Heart right ventricle (tissue), 16 donors: ENCODE data around the gene DEDD2. TPM values are rescaled to one million over a fixed set of nuclear protein-coding genes. Genes with fewer than 3 reads are reported as not detected.

ENCODE experiments used
- ATAC-seq, 8 donors: fragments of 200-7000 bp; cut with Tn5 transposase; one replicate each; pipeline ENCODE4 v1.9.1; 2020; ENCODE audit warnings: mild to moderate bottlenecking in 8 of 8, moderate library complexity in 8 of 8, moderate number of reproducible peaks in 1 of 8
- DNase-seq, 2 donors: peaks; one replicate each; pipeline ENCODE4 v3.0.0-alpha.2; 2020
- H3K27ac ChIP-seq, 10 donors: fragments of 200-600 bp; sonication (generic) in 2 of 10; one replicate each; pipeline versions ENCODE4 v1.5.0 to v1.8.0; 2020 to 2022; ENCODE audit warnings: mild to moderate bottlenecking in 3 of 10
- H3K27me3 ChIP-seq, 7 donors: fragments of 200-600 bp; one replicate each; pipeline ENCODE4 v1.8.0; 2021 to 2022; ENCODE audit warnings: mild to moderate bottlenecking in 2 of 7
- H3K36me3 ChIP-seq, 9 donors: fragments of 200-600 bp; sonication (generic) in 1 of 9; one replicate each; pipeline versions ENCODE4 v1.5.0 to v1.8.0; 2020 to 2022; ENCODE audit warnings: mild to moderate bottlenecking in 2 of 9
- H3K4me1 ChIP-seq, 9 donors: fragments of 200-600 bp; sonication (generic) in 1 of 9; one replicate each; pipeline versions ENCODE4 v1.5.0 to v1.8.0; 2020 to 2022; ENCODE audit warnings: mild to moderate bottlenecking in 4 of 9
- H3K4me3 ChIP-seq, 10 donors: fragments of 200-600 bp; sonication (generic) in 2 of 10; one replicate each; pipeline versions ENCODE4 v1.5.0 to v1.8.0; 2020 to 2022; ENCODE audit warnings: mild to moderate bottlenecking in 7 of 10, moderate library complexity in 2 of 10
- H3K9me3 ChIP-seq, 11 donors: fragments of 200-600 bp in 10 of 11; sonication (generic) in 2 of 11; one replicate each; pipeline versions ENCODE4 v1.5.0 to v1.8.0; 2013 to 2022; ENCODE audit warnings: mild to moderate bottlenecking in 2 of 11, control low read depth in 1 of 11, moderate library complexity in 1 of 11
- CTCF ChIP-seq, 9 donors: fragments of 200-600 bp; sonication (generic) in 2 of 9; IDR thresholded peaks; one replicate each; pipeline versions ENCODE4 v1.5.0 to v1.8.0; 2021 to 2022; ENCODE audit warnings: antibody characterized with exemption in 9 of 9, mild to moderate bottlenecking in 5 of 9, moderate library complexity in 1 of 9
- WGBS, 2 donors: extraction: QIAGEN DNeasy Blood & Tissue Kit; methylation state at CpG; one replicate each; pipeline ENCODE4 v1.1.7; 2013; ENCODE audit warnings: inconsistent platforms in 1 of 2; 5-methylcytosine and 5-hydroxymethylcytosine counted together
- intact Hi-C, 10 donors: fragments of 100-400 bp; cut with DNase I; formaldehyde crosslinking; loops; one replicate each; pipeline versions ENCODE4 v1.11.1 to v1.14.2; 2022
- polyA plus RNA-seq, 2 donors: library from polyadenylated mRNA; stranded (reverse); fragments of 200-250 nt; gene quantifications; one replicate each; pipeline ENCODE4 v1.2.3, GENCODE V29; 2013
- total RNA-seq, 10 donors: library from RNA; stranded (reverse); fragmentation: NEBNext Ultra II Directional in 3 of 10; extraction: Animal tissue kit (Norgen Biotek cat#: 25700) in 3 of 10; gene quantifications; one replicate each; pipeline versions ENCODE4 v1.2.1 to v1.2.4, GENCODE V29; 2021 to 2023
- donor health status: Arrhythmogenic right ventricular cardiomyopathy.
- donor health status: ischemic (EF 13 %, LVEDD 7.1; RV severe dilation, severe dysfunction).
- donor health status: healthy with polysubstance abuse.
- donor health status: DM: no; HTN: yes; CAD: no.
- donor health status: DM: no; HTN: no; CAD: no.
- donor health status: ischemic (EF 25% LVEDD 6.9; RV normal size, moderate dysfunction).
- donor health status: ischemic (EF 25% LVEDD 5.7; RV mildly dilated, moderate dysfunction).
- donor health status: healthy.
- donor health status: DM: yes; HTN: yes; CAD: no.
- donor health status: Ischemic cardiomyopathy.
- donor health status: ischemic (EF 35%, LVEDD 5.7; RV mildly dilated, moderate dysfunction).
- donor health status: nonischemic (EF 11% LVEDD 7.7; RV severe dilation, severe dysfunction).
- donor health status: DM: yes; HTN: yes; CAD: no.
- donor health status: PGD.
- donor health status: ischemic (EF 29% LVEDD 5.4; RV normal size, mild dysfunction).
- donor health status: nonischemic (EF 23%, LVEDD 6.1; RV moderate dilation, normal function).

The DEDD2 gene
- total and polyA plus RNA-seq, 12 donors: 9.8 to 20.5 (median 12.6) TPM

- H3K27ac ChIP-seq: no peak overlapping the region
- H3K27me3 ChIP-seq: peaks cover 0 to 3% (median 0%) of the 10 kb centered on the region in 7 donors
- peaks cover 0 to 9% (median 3%) of the 10 kb centered on the region in 11 donors for H3K9me3 ChIP-seq
- WGBS, 2 donors: 88 to 91% methylated on average over 1 of the region's 1 CpG
- intact Hi-C loops: no loop called here
- H3K4me3 ChIP-seq: no peak overlapping the region
- no peaks in the 10 kb centered on the region for H3K36me3 ChIP-seq
- H3K4me1 ChIP-seq: peaks cover 0 to 11% (median 0%) of the 10 kb centered on the region in 9 donors
- DNase-seq: no peak
- TF ChIP-seq CTCF (IDR thresholded peaks at IDR 0.05): no peak
- ATAC-seq: no peak
Measured at GRCh38 chr19:42191330-42191729, 26.1 kb downstream of the DEDD2 start.

GRCh38 chr19:42189133-42189532 is 28.3 kb downstream of the DEDD2 start:
- no peak overlapping the region for H3K27ac ChIP-seq
- H3K4me1 ChIP-seq: peaks cover 0 to 33% (median 0%) of the 10 kb centered on the region in 9 donors
- TF ChIP-seq CTCF (IDR thresholded peaks at IDR 0.05): no peak
- peaks cover 0 to 9% (median 3%) of the 10 kb centered on the region in 11 donors for H3K9me3 ChIP-seq
- H3K4me3 ChIP-seq: no peak overlapping the region
- intact Hi-C loops: no loop called here
- WGBS, 2 donors: 74 to 80% methylated on average over 3 of the region's 3 CpGs
- DNase-seq: no peak
- H3K36me3 ChIP-seq: no peaks in the 10 kb centered on the region
- no peak for ATAC-seq
- peaks cover 0 to 3% (median 0%) of the 10 kb centered on the region in 7 donors for H3K27me3 ChIP-seq

- peaks cover 0 to 7% (median 3%) of the 10 kb centered on the region in 11 donors for H3K9me3 ChIP-seq
- peaks cover 0 to 36% (median 0%) of the 10 kb centered on the region in 9 donors for H3K4me1 ChIP-seq
- peaks cover 0 to 4% (median 0%) of the 10 kb centered on the region in 7 donors for H3K27me3 ChIP-seq
- DNase-seq (no peak), ATAC-seq (no peak)
- intact Hi-C loops: no loop called here
- TF ChIP-seq CTCF (IDR thresholded peaks at IDR 0.05): no peak
- H3K4me3 ChIP-seq: no peak overlapping the region
- no peak overlapping the region for H3K27ac ChIP-seq
- H3K36me3 ChIP-seq: no peaks in the 10 kb centered on the region
- WGBS, 2 donors: 53 to 81% methylated on average over 1 of the region's 1 CpG
Measured at GRCh38 chr19:42188665-42189064, 28.8 kb downstream of the DEDD2 start.

GRCh38 chr19:42185277-42185676 is 32.2 kb downstream of the DEDD2 start:
- Histone ChIP-seq H3K27ac (peak overlapping the region in 1 of 10 donors; percentile 64), H3K4me3 (no peak overlapping the region), H3K27me3 (peaks cover 0 to 35% (median 27%) of the 10 kb centered on the region in 7 donors), H3K36me3 (no peaks in the 10 kb centered on the region), H3K9me3 (no peaks in the 10 kb centered on the region), H3K4me1 (peaks cover 0 to 33% (median 0%) of the 10 kb centered on the region in 9 donors)
- DNase-seq: no peak
- intact Hi-C loops: loop anchor here in 5 of 10 donors (2.0 kb wide), 3 partner anchors 50 to 76 kb away; partner anchors contain the start of gene POU2F2 (in 4 of the 5)
- ATAC-seq: peak in 6 of 8 donors; percentile 39 to 65 (median 59)
- no peak for TF ChIP-seq CTCF (IDR thresholded peaks at IDR 0.05)
